IMR-90 (cell line): Measurements from ENCODE around the gene PPM1F. TPM values are rescaled to one million over a fixed set of nuclear protein-coding genes. Genes with fewer than 3 reads are reported as not detected.

Experiments
- ATAC-seq: fragments of 200-7000 bp; cut with Tn5 transposase; 2 replicates; pipeline ENCODE4 v1.9.1; 2020; ENCODE audit warnings: low read depth, mild to moderate bottlenecking, moderate library complexity
- BruUV-seq: library from RNA; stranded (reverse); fragments of 400-500 nt; replicated peaks from 2 replicates; lab custom pipeline; 2021; lab: Mats Ljungman, UMichigan
- CTCF ChIA-PET: fragments of 300-600 bp; formaldehyde crosslinking; extraction: SDS; loops from one replicate; lab custom pipeline; 2021; ENCODE audit warnings: antibody characterized with exemption; lab: Yijun Ruan, JAX
- POLR2A ChIA-PET: fragments of 300-600 bp; sonication (Branson Sonifier 250); formaldehyde crosslinking; loops from one replicate; lab custom pipeline; 2022; ENCODE audit warnings: antibody characterized with exemption; ENCODE audit not compliant: unreplicated experiment; lab: Charles Lee
- DNase-seq: peaks from one replicate; pipeline ENCODE4 v3.0.0; 2013
- H2AFZ ChIP-seq: replicated peaks from 2 replicates; pipeline ENCODE3; 2013; ENCODE audit warnings: low read length, mild to moderate bottlenecking; ENCODE audit not compliant: poor library complexity
- H2AK5ac ChIP-seq: 2 replicates; pipeline ENCODE4 v1.6.1; 2013; ENCODE audit warnings: low read depth, low read length, inconsistent platforms
- H2AK9ac ChIP-seq: replicated peaks from 2 replicates; pipeline ENCODE3; 2013; ENCODE audit warnings: mild to moderate bottlenecking, low read depth, low read length, moderate library complexity; ENCODE audit not compliant: poor library complexity
- H2BK120ac ChIP-seq: 2 replicates; pipeline ENCODE4 v1.6.1; 2013; ENCODE audit warnings: low read depth, low read length, inconsistent platforms
- H2BK15ac ChIP-seq: 3 replicates; pipeline ENCODE4 v1.6.1; 2013; ENCODE audit warnings: low read depth, low read length, inconsistent platforms
- H2BK20ac ChIP-seq: 2 replicates; pipeline ENCODE4 v1.6.1; 2013; ENCODE audit warnings: low read depth, mild to moderate bottlenecking, inconsistent platforms, low read length, moderate library complexity
- H2BK5ac ChIP-seq: 2 replicates; pipeline ENCODE4 v1.6.1; 2013; ENCODE audit warnings: mild to moderate bottlenecking, low read depth, low read length, inconsistent platforms; ENCODE audit not compliant: poor library complexity, severe bottlenecking
- H3K14ac ChIP-seq: replicated peaks from 2 replicates; pipeline ENCODE4 v1.6.1; 2013; ENCODE audit warnings: low read depth, low read length, inconsistent platforms
- H3K18ac ChIP-seq: 2 replicates; pipeline ENCODE4 v1.6.1; 2013; ENCODE audit warnings: low read depth, low read length, control low read depth
- H3K23ac ChIP-seq: 2 replicates; pipeline ENCODE4 v1.6.1; 2013; ENCODE audit warnings: low read depth, low read length, inconsistent platforms
- H3K27ac ChIP-seq: 2 replicates; pipeline ENCODE4 v1.5.1; 2013; ENCODE audit warnings: mild to moderate bottlenecking, control low read depth, low read length; ENCODE audit not compliant: insufficient read depth
- H3K27me3 ChIP-seq: 2 replicates; pipeline ENCODE4 v1.6.1; 2013; ENCODE audit warnings: low read length; ENCODE audit not compliant: control insufficient read depth, insufficient read depth
- H3K36me3 ChIP-seq: 2 replicates; pipeline ENCODE4 v1.6.1; 2013; ENCODE audit warnings: low read length, mixed read lengths; ENCODE audit not compliant: control insufficient read depth, insufficient read depth
- H3K4ac ChIP-seq: 2 replicates; pipeline ENCODE4 v1.6.1; 2013; ENCODE audit warnings: low read depth, low read length, inconsistent platforms
- H3K4me1 ChIP-seq: 2 replicates; pipeline ENCODE4 v1.6.1; 2013; ENCODE audit warnings: low read length, mixed read lengths; ENCODE audit not compliant: control insufficient read depth, insufficient read depth
- H3K4me2 ChIP-seq: 2 replicates; pipeline ENCODE4 v1.6.1; 2013; ENCODE audit warnings: low read depth, mild to moderate bottlenecking, control low read depth, low read length, moderate library complexity
- H3K4me3 ChIP-seq: 2 replicates; pipeline ENCODE4 v1.5.1; 2013; ENCODE audit warnings: low read depth, mild to moderate bottlenecking, control low read depth, low read length, moderate library complexity; ENCODE audit not compliant: insufficient read depth
- H3K56ac ChIP-seq: 2 replicates; pipeline ENCODE4 v1.6.1; 2013; ENCODE audit warnings: low read length, inconsistent platforms; ENCODE audit not compliant: insufficient read depth; ENCODE audit errors: extremely low read depth
- H3K79me1 ChIP-seq, 2 experiments: 2 replicates each; pipeline ENCODE4 v1.6.1; 2013; ENCODE audit warnings: low read length in 2 of 2, inconsistent platforms in 1 of 2, low read depth in 1 of 2
- H3K9ac ChIP-seq: 2 replicates; pipeline ENCODE4 v1.6.1; 2013; ENCODE audit warnings: low read depth, low read length, control low read depth
- H3K9me1 ChIP-seq: 2 replicates; pipeline ENCODE4 v1.6.1; 2013; ENCODE audit warnings: low read length, inconsistent platforms; ENCODE audit not compliant: insufficient read depth
- H3K9me3 ChIP-seq: 2 replicates; pipeline ENCODE4 v1.6.1; 2013; ENCODE audit warnings: low read length; ENCODE audit not compliant: control insufficient read depth, insufficient read depth
- H4K20me1 ChIP-seq: 2 replicates; pipeline ENCODE4 v1.6.1; 2013; ENCODE audit warnings: low read length, inconsistent platforms; ENCODE audit not compliant: insufficient read depth
- H4K5ac ChIP-seq: 2 replicates; pipeline ENCODE4 v1.6.1; 2013; ENCODE audit warnings: mild to moderate bottlenecking, low read depth, low read length, control low read depth
- H4K8ac ChIP-seq, 2 experiments: 2 replicates each; pipeline ENCODE4 v1.6.1; 2013; ENCODE audit warnings: low read depth in 2 of 2, low read length in 2 of 2, control low read depth in 1 of 2, inconsistent platforms in 1 of 2
- H4K91ac ChIP-seq: 2 replicates; pipeline ENCODE4 v1.6.1; 2013; ENCODE audit warnings: low read depth, low read length, inconsistent platforms; ENCODE audit not compliant: insufficient read depth
- BHLHE40 ChIP-seq: fragments of 150-350 bp; IDR thresholded peaks from 2 replicates; pipeline ENCODE4 v1.6.1; 2016; ENCODE audit warnings: mild to moderate bottlenecking, low read depth, low read length
- CEBPB ChIP-seq: IDR thresholded peaks from 2 replicates; pipeline ENCODE4 v1.6.1; 2012; ENCODE audit warnings: low read depth, low read length, improper control_type of control experiment
- CHD1 ChIP-seq: IDR thresholded peaks from 2 replicates; pipeline ENCODE4 v1.6.1; 2012; ENCODE audit warnings: low read depth, low read length, improper control_type of control experiment
- FOS ChIP-seq: fragments of 150-350 bp; IDR thresholded peaks from 2 replicates; pipeline ENCODE4 v1.6.1; 2016; ENCODE audit warnings: low read depth, low read length
- MAFK ChIP-seq: IDR thresholded peaks from 2 replicates; pipeline ENCODE4 v1.6.1; 2012; ENCODE audit warnings: low read depth, low read length, improper control_type of control experiment
- MAZ ChIP-seq: IDR thresholded peaks from 2 replicates; pipeline ENCODE4 v1.6.1; 2012; ENCODE audit warnings: low read depth, mild to moderate bottlenecking, low read length, improper control_type of control experiment, moderate library complexity, borderline replicate concordance
- MXI1 ChIP-seq: IDR thresholded peaks from 2 replicates; pipeline ENCODE4 v1.6.1; 2012; ENCODE audit warnings: low read depth, mild to moderate bottlenecking, low read length, moderate library complexity, borderline replicate concordance
- NFE2L2 ChIP-seq: fragments of 150-350 bp; IDR thresholded peaks from 2 replicates; pipeline ENCODE4 v1.6.1; 2016; ENCODE audit warnings: low read depth, mild to moderate bottlenecking, low read length
- POLR2A ChIP-seq: IDR thresholded peaks from 2 replicates; pipeline ENCODE4 v1.6.1; 2012; ENCODE audit warnings: mild to moderate bottlenecking, low read depth, low read length
- RAD21 ChIP-seq: IDR thresholded peaks from 2 replicates; pipeline ENCODE4 v1.6.1; 2012; ENCODE audit warnings: low read length, improper control_type of control experiment
- RCOR1 ChIP-seq: IDR thresholded peaks from 2 replicates; pipeline ENCODE4 v1.6.1; 2012; ENCODE audit warnings: mild to moderate bottlenecking, low read length, improper control_type of control experiment; ENCODE audit not compliant: insufficient replicate concordance
- RFX5 ChIP-seq: IDR thresholded peaks from 2 replicates; pipeline ENCODE4 v1.8.0; 2012; ENCODE audit warnings: low read depth, mild to moderate bottlenecking, low read length, moderate library complexity
- SMC3 ChIP-seq: fragments of 150-350 bp; IDR thresholded peaks from 2 replicates; pipeline ENCODE4 v1.6.1; 2016; ENCODE audit warnings: low read depth, mild to moderate bottlenecking, antibody characterized with exemption, low read length, moderate library complexity
- USF2 ChIP-seq: fragments of 150-350 bp; IDR thresholded peaks from 2 replicates; pipeline ENCODE4 v1.6.1; 2017; ENCODE audit warnings: mild to moderate bottlenecking, antibody characterized with exemption, low read length, low read depth
- WGBS, 2 experiments: methylation state at CpG; one replicate each; pipeline versions ENCODE4 v1.1.5 to v1.1.7; 2013; ENCODE audit warnings: missing lambda C conversion rate in 2 of 2; ENCODE audit not compliant: insufficient read length in 1 of 2; ENCODE audit errors: extremely low coverage in 2 of 2; 5-methylcytosine and 5-hydroxymethylcytosine counted together
- dilution Hi-C: fragments of 300-500 bp; cut with HindIII; formaldehyde crosslinking; loops from one replicate; pipeline ENCODE4 v1.14.3; 2018; ENCODE audit warnings: low sequenced_read_pairs; ENCODE audit not compliant: unreplicated experiment
- in situ Hi-C: fragments of 300-500 bp; cut with MboI; formaldehyde crosslinking; loops from 3 replicates; pipeline ENCODE4 v1.14.3; 2019; ENCODE audit warnings: low sequenced_read_pairs, inconsistent platforms, mixed read lengths
- intact Hi-C: fragments of 100-400 bp; cut with micrococcal nuclease; formaldehyde crosslinking; loops from 2 replicates; pipeline ENCODE4 v1.10.0; 2022
- polyA plus RNA-seq, 3 experiments: library from polyadenylated mRNA; depleted of rRNA; stranded (reverse); fragments of >200 nt; gene quantifications; 2 replicates each; pipeline ENCODE4 v1.2.3, GENCODE V29; 2012; ENCODE audit warnings: low replicate concordance in 1 of 3
- total RNA-seq: library from RNA; depleted of rRNA; stranded (reverse); fragments of >200 nt; gene quantifications from 2 replicates; pipeline ENCODE4 v1.2.3, GENCODE V29; 2012
- TF ChIP-seq, protein P1 (sequence below): conservative IDR thresholded peaks from 2 replicates; pipeline ENCODE4 v1.5.1; 2012; ENCODE audit warnings: mild to moderate bottlenecking, low read depth, low read length, improper control_type of control experiment
- TF ChIP-seq, protein P2 (sequence below): fragments of 150-350 bp; IDR thresholded peaks from 2 replicates; pipeline ENCODE4 v1.6.1; 2016; ENCODE audit warnings: low read depth, mild to moderate bottlenecking, low read length, moderate library complexity, borderline replicate concordance

The PPM1F gene
- total and polyA plus RNA-seq, 2 of the 4 experiments (the other 2 are of a cell fraction), result 20.8 to 30.3 TPM

DNA sequence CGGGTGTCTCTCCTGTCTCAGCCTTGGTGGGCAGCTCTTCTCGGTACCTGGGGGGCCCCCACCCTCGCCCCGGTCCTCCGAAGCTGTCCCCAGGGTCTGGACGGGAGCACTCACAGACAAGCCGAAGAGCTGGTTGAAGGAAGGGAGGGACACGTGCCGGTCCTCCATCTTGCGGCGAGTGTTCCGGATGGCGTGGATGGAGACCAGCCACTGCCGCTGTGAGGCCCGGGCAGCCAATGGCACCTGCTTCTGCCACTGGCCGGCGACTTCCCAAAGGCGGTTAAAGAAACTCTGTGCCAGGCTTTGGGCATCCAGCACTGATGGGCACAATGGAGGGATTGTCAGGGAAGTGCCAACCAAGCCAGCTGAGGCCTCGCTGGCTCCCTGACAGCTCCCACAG is 18.7 kb downstream of the PPM1F start:
- CTCF ChIA-PET, result no interaction called here
- Histone ChIP-seq H4K8ac (no peak overlapping the region), H2BK5ac (no peak overlapping the region), H3K9me3 (no peaks in the 10 kb centered on the region), H2BK120ac (no peak overlapping the region), H2BK20ac (no peak overlapping the region), H3K4ac (no peak overlapping the region), H3K27me3 (no peaks in the 10 kb centered on the region), H3K79me1 (peaks cover 10 to 60% of the 10 kb centered on the region in 2 experiments), H3K4me3 (no peak overlapping the region), H2AK5ac (no peak overlapping the region), H3K36me3 (peaks cover 41% of the 10 kb centered on the region), H4K91ac (no peak overlapping the region), H4K5ac (no peak overlapping the region), H2AFZ (no peak overlapping the region), H4K20me1 (peaks cover 7% of the 10 kb centered on the region; the same call in 1 of the 2 replicates), H3K4me2 (no peak overlapping the region), H3K4me1 (peaks cover 17% of the 10 kb centered on the region), H3K56ac (no peak overlapping the region), H2AK9ac (no peak overlapping the region), H3K9ac (no peak overlapping the region), H3K18ac (no peak overlapping the region), H3K27ac (no peak overlapping the region), H2BK15ac (no peak overlapping the region), H3K23ac (no peak overlapping the region), H3K14ac (no peak overlapping the region), H3K9me1 (peaks cover 3% of the 10 kb centered on the region; the same call in 1 of the 2 replicates)
- WGBS, 2 experiments, result 99% methylated on average over 18 of the region's 19 CpGs; no CpG with 5 or more reads in 1 of the 2 experiments
- dilution Hi-C loops, result no loop called here
- DNase-seq (no peak), ATAC-seq (no peak)
- POLR2A ChIA-PET, result no interaction called here
- TF ChIP-seq BHLHE40 (no peak), USF2 (no peak), SMC3 (no peak), MXI1 (no peak), RFX5 (no peak), MAZ (no peak), NFE2L2 (no peak), FOS (no peak), RCOR1 (no peak), CEBPB (no peak), MAFK (no peak), POLR2A (no peak), RAD21 (no peak), CHD1 (no peak)
- TF ChIP-seq, protein P1, sequence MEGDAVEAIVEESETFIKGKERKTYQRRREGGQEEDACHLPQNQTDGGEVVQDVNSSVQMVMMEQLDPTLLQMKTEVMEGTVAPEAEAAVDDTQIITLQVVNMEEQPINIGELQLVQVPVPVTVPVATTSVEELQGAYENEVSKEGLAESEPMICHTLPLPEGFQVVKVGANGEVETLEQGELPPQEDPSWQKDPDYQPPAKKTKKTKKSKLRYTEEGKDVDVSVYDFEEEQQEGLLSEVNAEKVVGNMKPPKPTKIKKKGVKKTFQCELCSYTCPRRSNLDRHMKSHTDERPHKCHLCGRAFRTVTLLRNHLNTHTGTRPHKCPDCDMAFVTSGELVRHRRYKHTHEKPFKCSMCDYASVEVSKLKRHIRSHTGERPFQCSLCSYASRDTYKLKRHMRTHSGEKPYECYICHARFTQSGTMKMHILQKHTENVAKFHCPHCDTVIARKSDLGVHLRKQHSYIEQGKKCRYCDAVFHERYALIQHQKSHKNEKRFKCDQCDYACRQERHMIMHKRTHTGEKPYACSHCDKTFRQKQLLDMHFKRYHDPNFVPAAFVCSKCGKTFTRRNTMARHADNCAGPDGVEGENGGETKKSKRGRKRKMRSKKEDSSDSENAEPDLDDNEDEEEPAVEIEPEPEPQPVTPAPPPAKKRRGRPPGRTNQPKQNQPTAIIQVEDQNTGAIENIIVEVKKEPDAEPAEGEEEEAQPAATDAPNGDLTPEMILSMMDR, result no peak
- TF ChIP-seq, protein P2, sequence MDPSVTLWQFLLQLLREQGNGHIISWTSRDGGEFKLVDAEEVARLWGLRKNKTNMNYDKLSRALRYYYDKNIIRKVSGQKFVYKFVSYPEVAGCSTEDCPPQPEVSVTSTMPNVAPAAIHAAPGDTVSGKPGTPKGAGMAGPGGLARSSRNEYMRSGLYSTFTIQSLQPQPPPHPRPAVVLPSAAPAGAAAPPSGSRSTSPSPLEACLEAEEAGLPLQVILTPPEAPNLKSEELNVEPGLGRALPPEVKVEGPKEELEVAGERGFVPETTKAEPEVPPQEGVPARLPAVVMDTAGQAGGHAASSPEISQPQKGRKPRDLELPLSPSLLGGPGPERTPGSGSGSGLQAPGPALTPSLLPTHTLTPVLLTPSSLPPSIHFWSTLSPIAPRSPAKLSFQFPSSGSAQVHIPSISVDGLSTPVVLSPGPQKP, result no peak
- in situ Hi-C loops, result no loop called here
- intact Hi-C loops, result no loop called here
- no TSS peak for BruUV-seq
